ENCODE results near the gene SCO1. TPM values are rescaled to one million over a fixed set of nuclear protein-coding genes. Genes with fewer than 3 reads are reported as not detected.
"Not testable (repeated sequence)": the region's sequence is repeated elsewhere in the genome, so short reads cannot be mapped to it uniquely, and the experiment has no call there.

SCO1 gene
- total RNA-seq, 1 donor from 2014 or later: 15.4 TPM

- DNase-seq: no peak
Measured at GRCh38 chr17:10725262-10725661, 27.9 kb upstream of the SCO1 start.

- no peak for DNase-seq
Measured at GRCh38 chr17:10724546-10725195, 27.3 kb upstream of the SCO1 start.

- no peak for DNase-seq
Measured at GRCh38 chr17:10718547-10718946, 21.2 kb upstream of the SCO1 start.

- DNase-seq: no peak
Measured at GRCh38 chr17:10716218-10716617, 18.9 kb upstream of the SCO1 start.

- DNase-seq: no peak
Measured at GRCh38 chr17:10713318-10713717, 16.0 kb upstream of the SCO1 start.

- no peak for DNase-seq
Measured at GRCh38 chr17:10705727-10706126, 8.4 kb upstream of the SCO1 start.

GRCh38 chr17:10702574-10702973 is 5.2 kb upstream of the SCO1 start:
- DNase-seq: no peak

GRCh38 chr17:10699856-10700255 is 2.5 kb upstream of the SCO1 start:
- no peak for DNase-seq

GRCh38 chr17:10698096-10698818 is 924 bp upstream of the SCO1 start:
- DNase-seq: peak; percentile 42

- not testable (repeated sequence) for DNase-seq
Measured at GRCh38 chr17:10695875-10696407, 1.4 kb downstream of the SCO1 start.

- no peak for DNase-seq
Measured at GRCh38 chr17:10687499-10687898, 9.8 kb downstream of the SCO1 start.

GRCh38 chr17:10683853-10684252 is 13.5 kb downstream of the SCO1 start:
- DNase-seq: no peak

GRCh38 chr17:10681866-10682446 is 15.4 kb downstream of the SCO1 start:
- DNase-seq: no peak

- DNase-seq: no peak
Measured at GRCh38 chr17:10674704-10675103, 22.6 kb downstream of the SCO1 start.

GRCh38 chr17:10673312-10673711 is 24.0 kb downstream of the SCO1 start:
- DNase-seq: no peak

GRCh38 chr17:10668775-10669174 is 28.6 kb downstream of the SCO1 start:
- DNase-seq: no peak

GRCh38 chr17:10666906-10667305 is 30.4 kb downstream of the SCO1 start:
- DNase-seq: no peak

GRCh38 chr17:10664571-10664970 is 32.8 kb downstream of the SCO1 start:
- no peak for DNase-seq

GRCh38 chr17:10663231-10663630 is 34.1 kb downstream of the SCO1 start:
- no peak for DNase-seq

- no peak for DNase-seq
Measured at GRCh38 chr17:10661437-10661836, 35.9 kb downstream of the SCO1 start.

- DNase-seq: no peak
Measured at GRCh38 chr17:10657879-10658278, 39.5 kb downstream of the SCO1 start.

GRCh38 chr17:10657148-10657547 is 40.2 kb downstream of the SCO1 start, which contains the start of gene MYH3:
MYH3 (minus strand) TSS chr17:10657309; CDS start chr17:10655064, 2,245 bp downstream.
- DNase-seq: no peak

GRCh38 chr17:10653987-10654386 is 43.3 kb downstream of the SCO1 start:
- DNase-seq: no peak

Data from skin of body (tissue), 2 donors.